Measurements from ENCODE around the gene RIPK3.

RIPK3 gene

DNA sequence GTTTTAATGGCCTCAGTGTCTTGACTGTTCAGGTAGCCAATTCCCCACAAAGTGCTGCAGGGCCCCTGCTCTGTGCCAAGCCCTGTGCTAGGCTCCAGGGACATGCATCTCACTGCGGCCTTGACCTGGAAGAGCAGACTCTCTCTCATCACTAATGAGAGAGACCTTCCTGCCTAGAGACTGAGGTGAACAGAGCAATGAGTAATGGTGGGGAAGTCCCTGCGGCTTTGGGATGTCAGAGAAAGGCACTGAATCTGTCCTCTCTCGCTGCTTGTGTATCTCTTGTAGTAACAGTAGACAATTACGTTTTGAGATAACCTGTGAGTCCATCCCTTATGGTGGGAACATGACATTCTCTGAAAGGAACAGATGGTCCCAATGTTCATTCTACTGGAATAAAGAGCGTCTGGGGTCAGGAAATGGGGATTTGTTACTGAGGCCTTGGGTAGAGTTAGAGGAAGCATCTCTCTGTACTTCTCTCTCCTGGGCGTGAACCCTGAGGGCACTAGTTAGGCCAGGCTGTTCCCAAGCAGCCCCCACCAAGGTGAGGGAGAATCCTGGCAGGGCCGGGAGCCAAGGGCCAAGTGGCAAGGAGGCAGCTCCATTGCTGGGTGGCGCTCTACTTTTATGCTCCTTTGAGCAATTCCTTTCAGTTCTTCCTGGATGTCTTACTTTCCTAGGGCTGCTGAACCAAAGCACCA is 41.7 kb upstream of the RIPK3 start:
- Histone ChIP-seq H3K4me2 (ENCODE audit: low read length) (no peak overlapping the region), H3K9me3 (ENCODE audit: insufficient read depth, low read depth, low read length) (no peaks in the 10 kb centered on the region), H4K91ac (ENCODE audit: low read depth, low read length) (no peak overlapping the region), H2BK12ac (ENCODE audit: low read length) (no peak overlapping the region), H3K9ac (ENCODE audit: low read length) (no peak overlapping the region), H3K23ac (ENCODE audit: low read length) (no peak overlapping the region), H3K79me1 (ENCODE audit: low read length) (no peaks in the 10 kb centered on the region), H3K79me2 (ENCODE audit: control insufficient read depth, insufficient read depth, low read length, poor library complexity) (no peaks in the 10 kb centered on the region), H2AK5ac (ENCODE audit: low read length) (no peak overlapping the region), H3K4ac (ENCODE audit: low read depth, low read length) (no peak overlapping the region), H3K4me1 (ENCODE audit: control insufficient read depth in 1 of 2, insufficient read depth in 2 of 2, low read length in 2 of 2) (no peaks in the 10 kb centered on the region), H2BK5ac (ENCODE audit: low read depth, low read length, poor library complexity) (no peak overlapping the region), H4K8ac (ENCODE audit: low read depth, low read length) (no peak overlapping the region), H3K14ac (ENCODE audit: low read length) (no peak overlapping the region), H3K4me3 (ENCODE audit: low read depth, low read length) (no peak overlapping the region), H3K27me3 (ENCODE audit: insufficient read depth, low read length) (no peaks in the 10 kb centered on the region), H2BK120ac (ENCODE audit: insufficient read depth, low read length, poor library complexity) (no peak overlapping the region), H2AFZ (ENCODE audit: insufficient read depth, low read length, poor library complexity) (no peak overlapping the region), H3K27ac (ENCODE audit: low read depth, low read length) (no peak overlapping the region), H4K12ac (ENCODE audit: low read depth, low read length) (no peak overlapping the region), H3K18ac (ENCODE audit: low read length) (no peak overlapping the region), H3K36me3 (ENCODE audit: control insufficient read depth in 1 of 2, insufficient read depth in 2 of 2, low read length in 2 of 2) (peaks cover 9 to 12% of the 10 kb centered on the region in 2 experiments)
- DNase-seq, result no peak
- WGBS (ENCODE audit: extremely low coverage, insufficient coverage, insufficient read length), result no CpG with 5 or more reads among the region's 8 CpGs

DNA sequence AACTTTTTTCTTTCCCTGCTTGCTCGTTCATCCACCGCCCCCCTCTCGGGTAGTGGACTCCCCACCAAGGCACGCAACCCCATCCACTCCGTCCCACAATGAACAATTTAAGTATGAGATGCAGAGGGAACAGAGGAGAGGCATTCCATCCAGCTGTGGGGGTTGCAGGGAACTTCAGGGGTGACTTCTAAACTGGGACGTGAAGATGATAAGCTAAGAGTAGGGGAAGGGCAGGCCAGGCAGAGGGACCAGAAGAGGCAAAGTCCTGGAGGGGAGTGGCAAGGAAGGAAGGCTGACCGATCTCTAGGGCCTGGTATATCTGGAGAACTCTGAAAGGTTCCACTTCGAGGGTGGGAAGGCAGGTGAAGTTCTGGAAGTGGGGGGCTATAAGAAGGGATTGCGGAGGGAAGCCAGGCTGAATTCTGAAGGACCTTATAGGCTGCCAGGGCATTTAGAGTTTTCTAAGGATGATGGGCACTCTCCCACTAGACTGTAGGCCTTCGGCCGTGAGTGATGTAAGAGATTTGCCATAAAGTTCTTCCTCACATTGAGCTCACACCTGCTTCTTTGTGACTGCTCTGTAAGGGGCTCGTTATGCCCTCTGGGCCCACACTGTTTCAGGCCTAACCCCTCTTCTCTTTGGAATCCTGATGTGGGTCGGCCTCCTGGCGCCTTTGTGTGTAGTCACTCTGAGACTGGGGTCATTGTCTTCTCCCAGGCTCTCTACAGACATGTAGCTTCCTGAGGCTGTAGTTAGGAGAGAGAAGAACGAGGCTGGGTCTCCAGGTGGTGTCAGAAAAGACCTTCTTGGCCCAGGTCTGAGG is 40.3 kb upstream of the RIPK3 start:
- Histone ChIP-seq H2BK12ac (ENCODE audit: low read length) (no peak overlapping the region), H2AFZ (ENCODE audit: insufficient read depth, low read length, poor library complexity) (no peak overlapping the region), H3K27ac (ENCODE audit: low read depth, low read length) (no peak overlapping the region), H4K12ac (ENCODE audit: low read depth, low read length) (no peak overlapping the region), H3K4me2 (ENCODE audit: low read length) (no peak overlapping the region), H3K14ac (ENCODE audit: low read length) (no peak overlapping the region), H3K79me2 (ENCODE audit: control insufficient read depth, insufficient read depth, low read length, poor library complexity) (no peaks in the 10 kb centered on the region), H2BK5ac (ENCODE audit: low read depth, low read length, poor library complexity) (no peak overlapping the region), H3K4ac (ENCODE audit: low read depth, low read length) (no peak overlapping the region), H3K79me1 (ENCODE audit: low read length) (no peaks in the 10 kb centered on the region), H3K23ac (ENCODE audit: low read length) (no peak overlapping the region), H2AK5ac (ENCODE audit: low read length) (no peak overlapping the region), H3K27me3 (ENCODE audit: insufficient read depth, low read length) (no peaks in the 10 kb centered on the region), H2BK120ac (ENCODE audit: insufficient read depth, low read length, poor library complexity) (no peak overlapping the region), H3K18ac (ENCODE audit: low read length) (no peak overlapping the region), H3K4me3 (ENCODE audit: low read depth, low read length) (no peak overlapping the region), H3K9ac (ENCODE audit: low read length) (no peak overlapping the region), H4K8ac (ENCODE audit: low read depth, low read length) (no peak overlapping the region), H3K36me3 (ENCODE audit: control insufficient read depth in 1 of 2, insufficient read depth in 2 of 2, low read length in 2 of 2) (peaks cover 20 to 23% of the 10 kb centered on the region in 2 experiments), H4K91ac (ENCODE audit: low read depth, low read length) (no peak overlapping the region), H3K4me1 (ENCODE audit: control insufficient read depth in 1 of 2, insufficient read depth in 2 of 2, low read length in 2 of 2) (no peaks in the 10 kb centered on the region), H3K9me3 (ENCODE audit: insufficient read depth, low read depth, low read length) (no peaks in the 10 kb centered on the region)
- no peak for DNase-seq
- WGBS (ENCODE audit: extremely low coverage, insufficient coverage, insufficient read length), result no CpG with 5 or more reads among the region's 15 CpGs

DNA sequence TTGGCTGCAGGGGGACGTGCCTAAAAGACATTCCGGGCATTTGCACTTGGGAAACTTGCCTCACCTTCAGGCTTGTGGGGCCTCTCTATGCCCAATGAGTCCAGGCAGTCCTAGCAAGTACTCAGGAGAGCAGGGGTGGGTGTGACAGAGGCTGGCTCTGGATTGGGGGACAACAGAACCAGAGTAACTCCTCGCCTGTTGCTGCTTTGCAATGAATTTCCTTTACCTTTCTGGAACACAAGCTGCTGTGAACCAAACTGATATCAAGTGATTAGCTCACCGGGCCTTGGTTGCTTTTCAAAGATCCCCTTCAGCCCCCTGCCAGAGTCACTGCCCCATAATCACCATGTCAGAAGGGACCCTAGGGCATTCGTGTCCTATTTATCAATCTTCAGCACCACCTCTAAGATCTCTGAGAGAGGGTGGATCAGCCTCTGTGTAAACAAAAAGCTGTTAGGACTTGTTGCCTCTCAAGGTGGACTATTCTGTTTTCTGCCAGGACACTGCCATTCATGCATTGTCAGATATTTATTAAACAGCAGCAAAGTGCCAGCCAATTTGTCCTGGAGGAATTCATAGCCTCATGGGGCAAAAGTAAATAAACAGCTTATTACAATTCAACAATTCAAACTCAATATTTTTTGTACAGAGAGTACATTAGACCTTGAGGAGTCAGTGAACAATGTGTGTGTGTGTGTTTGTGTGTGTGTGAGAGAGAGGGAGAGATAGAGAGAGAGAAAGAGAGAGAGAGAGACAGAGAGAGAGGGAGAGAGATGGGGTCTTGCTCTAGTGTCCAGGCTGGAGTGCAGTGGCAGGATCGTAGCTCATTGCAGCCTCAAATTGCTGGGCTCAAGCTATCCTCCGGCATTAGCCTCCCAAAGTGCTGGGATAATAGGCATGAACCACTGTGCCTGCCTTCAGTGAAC is 39.5 kb upstream of the RIPK3 start:
- H3K9ac ChIP-seq (ENCODE audit: low read length), result no peak overlapping the region
- H3K4me2 ChIP-seq (ENCODE audit: low read length), result no peak overlapping the region
- no peaks in the 10 kb centered on the region for H3K79me2 ChIP-seq (ENCODE audit: control insufficient read depth, insufficient read depth, low read length, poor library complexity)
- H3K79me1 ChIP-seq (ENCODE audit: low read length), result no peaks in the 10 kb centered on the region
- no peak overlapping the region for H4K91ac ChIP-seq (ENCODE audit: low read depth, low read length)
- no peak overlapping the region for H3K18ac ChIP-seq (ENCODE audit: low read length)
- H2BK5ac ChIP-seq (ENCODE audit: low read depth, low read length, poor library complexity), result no peak overlapping the region
- no peaks in the 10 kb centered on the region for H3K27me3 ChIP-seq (ENCODE audit: insufficient read depth, low read length)
- H2AK5ac ChIP-seq (ENCODE audit: low read length), result no peak overlapping the region
- WGBS (ENCODE audit: extremely low coverage, insufficient coverage, insufficient read length), result no CpG with 5 or more reads among the region's 7 CpGs
- no peak overlapping the region for H2AFZ ChIP-seq (ENCODE audit: insufficient read depth, low read length, poor library complexity)
- no peak overlapping the region for H3K4ac ChIP-seq (ENCODE audit: low read depth, low read length)
- peaks cover 20 to 28% of the 10 kb centered on the region in 2 experiments for H3K36me3 ChIP-seq (ENCODE audit: control insufficient read depth in 1 of 2, insufficient read depth in 2 of 2, low read length in 2 of 2)
- no peak overlapping the region for H4K12ac ChIP-seq (ENCODE audit: low read depth, low read length)
- no peaks in the 10 kb centered on the region for H3K9me3 ChIP-seq (ENCODE audit: insufficient read depth, low read depth, low read length)
- no peak overlapping the region for H2BK120ac ChIP-seq (ENCODE audit: insufficient read depth, low read length, poor library complexity)
- no peak for DNase-seq
- H3K4me1 ChIP-seq (ENCODE audit: control insufficient read depth in 1 of 2, insufficient read depth in 2 of 2, low read length in 2 of 2), result no peaks in the 10 kb centered on the region
- no peak overlapping the region for H3K14ac ChIP-seq (ENCODE audit: low read length)
- H4K8ac ChIP-seq (ENCODE audit: low read depth, low read length), result no peak overlapping the region
- H2BK12ac ChIP-seq (ENCODE audit: low read length), result no peak overlapping the region
- H3K23ac ChIP-seq (ENCODE audit: low read length), result no peak overlapping the region
- H3K27ac ChIP-seq (ENCODE audit: low read depth, low read length), result no peak overlapping the region
- no peak overlapping the region for H3K4me3 ChIP-seq (ENCODE audit: low read depth, low read length)

DNA sequence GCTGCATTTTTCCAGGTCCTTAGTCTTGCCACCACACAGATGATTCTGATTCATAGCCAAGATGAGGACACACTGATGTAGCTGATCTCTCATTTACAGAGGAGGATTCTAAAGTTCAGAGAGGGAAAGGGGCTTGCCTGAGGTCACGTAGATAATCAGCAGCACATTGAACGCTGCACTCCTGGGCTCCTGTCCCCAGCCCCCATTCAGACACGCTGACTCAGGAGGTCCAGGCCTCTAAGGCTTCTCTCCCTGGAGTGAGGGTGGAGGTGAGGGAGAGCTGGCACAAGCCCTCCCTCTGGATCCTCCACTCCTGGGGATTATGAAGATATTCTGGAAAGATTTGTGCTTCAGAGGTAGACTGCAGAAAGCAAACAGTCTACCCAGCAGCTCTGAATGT is 38.5 kb upstream of the RIPK3 start:
- no peak overlapping the region for H2AFZ ChIP-seq (ENCODE audit: insufficient read depth, low read length, poor library complexity)
- no peak overlapping the region for H4K8ac ChIP-seq (ENCODE audit: low read depth, low read length)
- H3K23ac ChIP-seq (ENCODE audit: low read length), result no peak overlapping the region
- H3K79me1 ChIP-seq (ENCODE audit: low read length), result no peaks in the 10 kb centered on the region
- H3K27ac ChIP-seq (ENCODE audit: low read depth, low read length), result no peak overlapping the region
- no peaks in the 10 kb centered on the region for H3K9me3 ChIP-seq (ENCODE audit: insufficient read depth, low read depth, low read length)
- no peak overlapping the region for H3K14ac ChIP-seq (ENCODE audit: low read length)
- H4K12ac ChIP-seq (ENCODE audit: low read depth, low read length), result no peak overlapping the region
- WGBS (ENCODE audit: extremely low coverage, insufficient coverage, insufficient read length), result no CpG with 5 or more reads among the region's 3 CpGs
- no peaks in the 10 kb centered on the region for H3K27me3 ChIP-seq (ENCODE audit: insufficient read depth, low read length)
- H3K79me2 ChIP-seq (ENCODE audit: control insufficient read depth, insufficient read depth, low read length, poor library complexity), result no peaks in the 10 kb centered on the region
- H3K4me3 ChIP-seq (ENCODE audit: low read depth, low read length), result no peak overlapping the region
- no peak overlapping the region for H3K4ac ChIP-seq (ENCODE audit: low read depth, low read length)
- no peak overlapping the region for H3K18ac ChIP-seq (ENCODE audit: low read length)
- no peak overlapping the region for H3K9ac ChIP-seq (ENCODE audit: low read length)
- H3K4me1 ChIP-seq (ENCODE audit: control insufficient read depth in 1 of 2, insufficient read depth in 2 of 2, low read length in 2 of 2), result no peaks in the 10 kb centered on the region
- H2BK5ac ChIP-seq (ENCODE audit: low read depth, low read length, poor library complexity), result no peak overlapping the region
- H3K4me2 ChIP-seq (ENCODE audit: low read length), result no peak overlapping the region
- no peak overlapping the region for H2BK12ac ChIP-seq (ENCODE audit: low read length)
- H2AK5ac ChIP-seq (ENCODE audit: low read length), result no peak overlapping the region
- H4K91ac ChIP-seq (ENCODE audit: low read depth, low read length), result no peak overlapping the region
- no peak overlapping the region for H2BK120ac ChIP-seq (ENCODE audit: insufficient read depth, low read length, poor library complexity)
- DNase-seq, result no peak
- peaks cover 30 to 37% of the 10 kb centered on the region in 2 experiments for H3K36me3 ChIP-seq (ENCODE audit: control insufficient read depth in 1 of 2, insufficient read depth in 2 of 2, low read length in 2 of 2)
